AG04450 (cell line): Measurements from ENCODE around the gene ABHD6. TPM values are rescaled to one million over a fixed set of nuclear protein-coding genes. Genes with fewer than 3 reads are reported as not detected.

ENCODE experiments used
- CTCF ChIA-PET: fragments of 300-600, 350-600 bp; formaldehyde crosslinking; extraction: SDS; loops from one replicate; lab custom pipeline; 2022; ENCODE audit warnings: antibody characterized with exemption, inconsistent platforms; lab: Charles Lee
- POLR2A ChIA-PET: fragments of 350-600 bp; formaldehyde crosslinking; extraction: SDS; loops from one replicate; lab custom pipeline; 2021; ENCODE audit warnings: antibody characterized with exemption, inconsistent platforms; lab: Yijun Ruan, JAX
- DNase-seq: peaks from one replicate; pipeline ENCODE4 v3.0.0-alpha.2; 2011; ENCODE audit warnings: low read depth, low spot score
- H3K27ac ChIP-seq: one replicate; pipeline ENCODE4 v1.5.1; 2012; ENCODE audit warnings: low read depth, low read length, control low read depth
- H3K27me3 ChIP-seq: one replicate; pipeline ENCODE4 v1.6.0; 2012; ENCODE audit warnings: low read length; ENCODE audit not compliant: control insufficient read depth, insufficient read depth
- H3K4me3 ChIP-seq: 2 replicates; pipeline ENCODE4 v1.5.1; 2011; ENCODE audit warnings: mild to moderate bottlenecking, low read depth, low read length, control low read depth
- H3K9me3 ChIP-seq: 2 replicates; pipeline ENCODE4 v1.5.1; 2012; ENCODE audit warnings: low read length; ENCODE audit not compliant: control insufficient read depth, insufficient read depth
- CTCF ChIP-seq: IDR thresholded peaks from 2 replicates; pipeline ENCODE4 v1.5.1; 2011; ENCODE audit warnings: low read depth, low read length, control low read depth, inconsistent platforms
- polyA minus RNA-seq: library from RNA; depleted of rRNA, polyadenylated mRNA; stranded (reverse); fragments of >200 nt; gene quantifications from 2 replicates; pipeline ENCODE4 v1.2.3, GENCODE V29; 2011; rRNA and poly(A)+ RNA removed
- polyA plus RNA-seq: library from polyadenylated mRNA; depleted of rRNA; stranded (reverse); fragments of >200 nt; gene quantifications from 2 replicates; pipeline ENCODE4 v1.2.3, GENCODE V29; 2011; rRNA removed

ABHD6 gene
- polyA plus RNA-seq (8.4 and 9.7 TPM in 2 replicates), polyA minus RNA-seq (13.6 and 14.6 TPM in 2 replicates)

- DNase-seq = no peak
- ChIA-PET POLR2A (no interaction called here), CTCF (interaction anchor here (0.7 to 0.9 kb wide), 3 partner anchors 13 to 49 kb away, joined by 3 to 8 read pairs (median 3); no protein-coding TSS in a partner anchor)
These were observed at the start of gene ABHD6 for GRCh38 chr3:58237238-58237940. Gene ABHD6 (plus strand): TSS chr3:58237792. CDS start chr3:58256587, 18,795 bp downstream.

GRCh38 chr3:58188173-58188564, 49.4 kb upstream of the ABHD6 start:
- H3K4me3 ChIP-seq = no peak overlapping the region
- no peaks in the 10 kb centered on the region for H3K9me3 ChIP-seq
- no peak for DNase-seq
- no peak overlapping the region for H3K27ac ChIP-seq
- POLR2A ChIA-PET = interaction anchor here (0.8 kb wide), 1 partner anchor 118 kb away, joined by 3 read pairs; the partner anchor contains the start of genes HTD2 and RPP14
- H3K27me3 ChIP-seq = peaks cover 2% of the 10 kb centered on the region
- TF ChIP-seq CTCF = no peak
- CTCF ChIA-PET = interaction anchor here (0.6 to 9.1 kb wide), 28 partner anchors 9 to 459 kb away, joined by 3 to 216 read pairs (median 4); partner anchors contain the start of genes ABHD6, HTD2 and RPP14

More at GRCh38 chr3:58237238-58237940, at the start of gene ABHD6:
- Histone ChIP-seq H3K4me3 (peak within 1 kb of the TSS; percentile 88), H3K9me3 (no peaks in the 10 kb centered on the region; the same call in 1 of the 2 replicates), H3K27ac (peak within 1 kb of the TSS; percentile 11), H3K27me3 (peaks cover 3% of the 10 kb centered on the region)
- TF ChIP-seq CTCF = 0 out of 2 replicates have a peak, but pooled peaks have one; percentile 25

- ChIA-PET CTCF (interaction anchor here (1.2 to 9.1 kb wide), 11 partner anchors 11 to 344 kb away, joined by 3 to 216 read pairs (median 7); partner anchors contain the start of genes ABHD6, HTD2 and RPP14), POLR2A (interaction anchor here (0.6 kb wide), 1 partner anchor 118 kb away, joined by 3 read pairs; no protein-coding TSS in a partner anchor)
- Histone ChIP-seq H3K27ac (no peak overlapping the region), H3K9me3 (no peaks in the 10 kb centered on the region), H3K4me3 (no peak overlapping the region), H3K27me3 (peaks cover 2% of the 10 kb centered on the region)
- DNase-seq = no peak
- no peak for TF ChIP-seq CTCF
These were observed 48.6 kb upstream of the ABHD6 start for GRCh38 chr3:58188921-58189451.

- Histone ChIP-seq H3K27me3 (peaks cover 2% of the 10 kb centered on the region), H3K9me3 (no peaks in the 10 kb centered on the region), H3K27ac (no peak overlapping the region), H3K4me3 (no peak overlapping the region)
- no peak for TF ChIP-seq CTCF
- no peak for DNase-seq
- CTCF ChIA-PET = interaction anchor here (4.1 to 9.1 kb wide), 4 partner anchors 12 to 117 kb away, joined by 46 to 216 read pairs (median 58); partner anchors contain the start of genes HTD2 and RPP14
- POLR2A ChIA-PET = no interaction called here
These were observed 47.9 kb upstream of the ABHD6 start for GRCh38 chr3:58189691-58190090.
